GM19240 (cell line): ENCODE results near the gene TMEM208.

Experiments
- DNase-seq: peaks from one replicate; pipeline ENCODE4 v3.0.0; 2011; ENCODE audit warnings: low spot score; ENCODE audit not compliant: insufficient read length

The TMEM208 gene

GRCh38 chr16:67249178-67250044 is 22.5 kb downstream of the TMEM208 start:
- no peak for DNase-seq

GRCh38 chr16:67250045-67250327 is 23.1 kb downstream of the TMEM208 start:
- no peak for DNase-seq

GRCh38 chr16:67252609-67253497 is 25.9 kb downstream of the TMEM208 start:
- DNase-seq = no peak

GRCh38 chr16:67254801-67255552 is 28.0 kb downstream of the TMEM208 start:
- DNase-seq = no peak

- DNase-seq = no peak
Observed at GRCh38 chr16:67255553-67256221, 28.8 kb downstream of the TMEM208 start.

- DNase-seq = no peak
Observed at GRCh38 chr16:67256701-67257230, 29.8 kb downstream of the TMEM208 start.

GRCh38 chr16:67257486-67258160 is 30.7 kb downstream of the TMEM208 start:
- DNase-seq = no peak

- no peak for DNase-seq
Observed at GRCh38 chr16:67258161-67258835, 31.4 kb downstream of the TMEM208 start.

GRCh38 chr16:67259705-67260104 is 32.8 kb downstream of the TMEM208 start:
- DNase-seq = no peak

- DNase-seq = peak; percentile 79
Observed at GRCh38 chr16:67260426-67261063, 33.6 kb downstream of the TMEM208 start.

GRCh38 chr16:67263201-67263600 is 36.3 kb downstream of the TMEM208 start:
- DNase-seq = no peak

GRCh38 chr16:67264277-67264676 is 37.3 kb downstream of the TMEM208 start:
- DNase-seq = no peak

- DNase-seq = no peak
Observed at GRCh38 chr16:67264866-67265265, 37.9 kb downstream of the TMEM208 start.

- no peak for DNase-seq
Observed at GRCh38 chr16:67265834-67266233, 38.9 kb downstream of the TMEM208 start.

- no peak for DNase-seq
Observed at GRCh38 chr16:67268136-67268579, 41.2 kb downstream of the TMEM208 start.

GRCh38 chr16:67269766-67270165 is 42.8 kb downstream of the TMEM208 start:
- no peak for DNase-seq

GRCh38 chr16:67270931-67271338 is 44.0 kb downstream of the TMEM208 start:
- no peak for DNase-seq

GRCh38 chr16:67271446-67271845 is 44.5 kb downstream of the TMEM208 start:
- no peak for DNase-seq

- no peak for DNase-seq
Observed at GRCh38 chr16:67275321-67275720, 48.4 kb downstream of the TMEM208 start.
